ENCODE measurements around the gene COTL1.

GRCh38 chr16:84647828-84648594 is 30.1 kb upstream of the COTL1 start, which contains the start of gene KLHL36:
- TF ChIP-seq POLR2A (IDR thresholded peaks at IDR 0.05; ENCODE audit: low read length) = no peak
- TF ChIP-seq GATA1 (IDR thresholded peaks at IDR 0.05; ENCODE audit: low read depth, low read length) = no peak
